HEK293 (cell line): Measurements from ENCODE around the gene SLC35E3.

Source experiments
- CTCF ChIA-PET: fragments of 350-600 bp; formaldehyde crosslinking; extraction: SDS; loops from one replicate; lab custom pipeline; 2021; ENCODE audit warnings: antibody characterized with exemption; lab: Yijun Ruan, JAX
- POLR2A ChIA-PET: fragments of 300-600 bp; formaldehyde crosslinking; extraction: SDS; loops from one replicate; lab custom pipeline; 2020; ENCODE audit warnings: antibody characterized with exemption, inconsistent platforms; lab: Yijun Ruan, JAX
- H3K27ac ChIP-seq: fragments of 200-500 bp; sonication (Bioruptor generic); 2 replicates; pipeline ENCODE4 v1.5.1; 2014; ENCODE audit warnings: low read depth, low read length, control low read depth, inconsistent platforms; ENCODE audit errors: extremely low read depth
- H3K36me3 ChIP-seq, 2 experiments: fragments of 200-500 bp in 1 of 2; sonication (Bioruptor generic) in 1 of 2; 1 replicate in 1 of 2; 2 replicates in 1 of 2; pipeline ENCODE4 v1.5.1; 2014 to 2017; ENCODE audit warnings: inconsistent platforms in 2 of 2, low read length in 2 of 2; ENCODE audit not compliant: control insufficient read depth in 2 of 2, insufficient read depth in 1 of 2
- H3K4me1 ChIP-seq: fragments of 200-500 bp; sonication (Bioruptor generic); 2 replicates; pipeline ENCODE4 v1.5.1; 2014; ENCODE audit warnings: mild to moderate bottlenecking, low read length, inconsistent platforms; ENCODE audit not compliant: control insufficient read depth, insufficient read depth
- H3K4me3 ChIP-seq: 2 replicates; pipeline ENCODE4 v1.5.1; 2011; ENCODE audit warnings: low read depth, mild to moderate bottlenecking, control low read depth, low read length, moderate library complexity
- H3K9me3 ChIP-seq: fragments of 200-500 bp; sonication (Bioruptor generic); 2 replicates; pipeline ENCODE4 v1.5.1; 2014; ENCODE audit warnings: low read depth, low read length, inconsistent platforms; ENCODE audit not compliant: control insufficient read depth, insufficient read depth
- AEBP2 ChIP-seq: fragments of 450-650 bp; formaldehyde crosslinking; IDR thresholded peaks from 2 replicates; pipeline ENCODE4 v1.5.1; 2016; ENCODE audit warnings: missing biosample characterization, missing genetic modification characterization, borderline replicate concordance
- GFI1B ChIP-seq: fragments of 450-650 bp; formaldehyde crosslinking; IDR thresholded peaks from 2 replicates; pipeline ENCODE4 v1.5.1; 2016; ENCODE audit warnings: missing biosample characterization, missing genetic modification characterization
- INSM2 ChIP-seq: fragments of 450-650 bp; formaldehyde crosslinking; IDR thresholded peaks from 2 replicates; pipeline ENCODE4 v1.5.1; 2016; ENCODE audit warnings: missing biosample characterization, missing genetic modification characterization
- KLF7 ChIP-seq: fragments of 450-650 bp; formaldehyde crosslinking; IDR thresholded peaks from 2 replicates; pipeline ENCODE4 v1.5.1; 2016; ENCODE audit warnings: missing biosample characterization, missing genetic modification characterization, borderline replicate concordance
- KLF8 ChIP-seq: fragments of 450-650 bp; formaldehyde crosslinking; IDR thresholded peaks from 2 replicates; pipeline ENCODE4 v1.5.1; 2016; ENCODE audit warnings: missing biosample characterization, missing genetic modification characterization
- REPIN1 ChIP-seq: fragments of 450-650 bp; formaldehyde crosslinking; IDR thresholded peaks from 2 replicates; pipeline ENCODE4 v1.5.1; 2017; ENCODE audit warnings: missing biosample characterization, missing genetic modification characterization, low read depth
- ZBTB21 ChIP-seq: fragments of 450-650 bp; formaldehyde crosslinking; IDR thresholded peaks from 2 replicates; pipeline ENCODE4 v1.5.1; 2017; ENCODE audit warnings: missing biosample characterization, missing genetic modification characterization
- ZFHX2 ChIP-seq: fragments of 450-650 bp; formaldehyde crosslinking; conservative IDR thresholded peaks from 2 replicates; pipeline ENCODE4 v1.5.1; 2016; ENCODE audit warnings: missing biosample characterization, missing genetic modification characterization
- ZFP41 ChIP-seq: fragments of 450-650 bp; formaldehyde crosslinking; IDR thresholded peaks from 2 replicates; pipeline ENCODE4 v1.5.1; 2016; ENCODE audit warnings: missing biosample characterization, missing genetic modification characterization, borderline replicate concordance
- ZNF10 ChIP-seq: fragments of 450-650 bp; formaldehyde crosslinking; IDR thresholded peaks from 2 replicates; pipeline ENCODE4 v1.5.1; 2017; ENCODE audit warnings: missing biosample characterization, missing genetic modification characterization
- ZNF132 ChIP-seq: fragments of 450-650 bp; formaldehyde crosslinking; IDR thresholded peaks from 2 replicates; pipeline ENCODE4 v1.5.1; 2017; ENCODE audit warnings: missing biosample characterization, missing genetic modification characterization, borderline replicate concordance
- ZNF175 ChIP-seq: fragments of 450-650 bp; formaldehyde crosslinking; IDR thresholded peaks from 2 replicates; pipeline ENCODE4 v1.5.1; 2016; ENCODE audit warnings: missing biosample characterization, missing genetic modification characterization
- ZNF24 ChIP-seq: fragments of 450-650 bp; formaldehyde crosslinking; IDR thresholded peaks from 2 replicates; pipeline ENCODE4 v1.5.1; 2016; ENCODE audit warnings: missing biosample characterization, missing genetic modification characterization
- ZNF266 ChIP-seq: fragments of 450-650 bp; formaldehyde crosslinking; IDR thresholded peaks from 2 replicates; pipeline ENCODE4 v1.5.1; 2016; ENCODE audit warnings: missing biosample characterization, missing genetic modification characterization, low read depth
- ZNF280D ChIP-seq: fragments of 450-650 bp; formaldehyde crosslinking; IDR thresholded peaks from 2 replicates; pipeline ENCODE4 v1.5.1; 2016; ENCODE audit warnings: missing biosample characterization, missing genetic modification characterization
- ZNF335 ChIP-seq: fragments of 450-650 bp; formaldehyde crosslinking; conservative IDR thresholded peaks from 2 replicates; pipeline ENCODE4 v1.5.1; 2016; ENCODE audit warnings: missing biosample characterization, missing genetic modification characterization
- ZNF621 ChIP-seq: fragments of 450-650 bp; formaldehyde crosslinking; IDR thresholded peaks from 2 replicates; pipeline ENCODE4 v1.5.1; 2017; ENCODE audit warnings: missing biosample characterization, missing genetic modification characterization
- ZNF654 ChIP-seq: fragments of 450-650 bp; formaldehyde crosslinking; IDR thresholded peaks from 2 replicates; pipeline ENCODE4 v1.5.1; 2016; ENCODE audit warnings: low read depth, missing biosample characterization, missing genetic modification characterization
- ZNF664 ChIP-seq: fragments of 450-650 bp; formaldehyde crosslinking; IDR thresholded peaks from 2 replicates; pipeline ENCODE4 v1.5.1; 2016; ENCODE audit warnings: missing biosample characterization, missing genetic modification characterization
- ZNF792 ChIP-seq: fragments of 450-650 bp; formaldehyde crosslinking; IDR thresholded peaks from 2 replicates; pipeline ENCODE4 v1.5.1; 2016; ENCODE audit warnings: missing biosample characterization, missing genetic modification characterization
- ZSCAN18 ChIP-seq: fragments of 450-650 bp; formaldehyde crosslinking; IDR thresholded peaks from 2 replicates; pipeline ENCODE4 v1.5.1; 2016; ENCODE audit warnings: missing biosample characterization, missing genetic modification characterization
- ZSCAN23 ChIP-seq: fragments of 450-650 bp; formaldehyde crosslinking; IDR thresholded peaks from 2 replicates; pipeline ENCODE4 v1.5.1; 2016; ENCODE audit warnings: missing biosample characterization, missing genetic modification characterization
- ZSCAN30 ChIP-seq: fragments of 450-650 bp; IDR thresholded peaks from 2 replicates; pipeline ENCODE4 v1.5.1; 2018; ENCODE audit warnings: missing biosample characterization, mild to moderate bottlenecking, missing genetic modification characterization, moderate library complexity
- TF ChIP-seq, protein P1 (sequence below): fragments of 450-650 bp; IDR thresholded peaks from 2 replicates; pipeline ENCODE4 v1.5.1; 2018; ENCODE audit warnings: missing biosample characterization, mild to moderate bottlenecking, missing genetic modification characterization

The SLC35E3 gene

GRCh38 chr12:68766646-68767045, 20.7 kb downstream of the SLC35E3 start (continued):
- TF ChIP-seq ZNF280D: no peak
- no peak for TF ChIP-seq KLF7 (tag by site-specific recombination)
- TF ChIP-seq AEBP2 (tag by site-specific recombination): no peak
- TF ChIP-seq GFI1B (tag by site-specific recombination): no peak
- TF ChIP-seq ZNF792 (tag by site-specific recombination): no peak

DNA sequence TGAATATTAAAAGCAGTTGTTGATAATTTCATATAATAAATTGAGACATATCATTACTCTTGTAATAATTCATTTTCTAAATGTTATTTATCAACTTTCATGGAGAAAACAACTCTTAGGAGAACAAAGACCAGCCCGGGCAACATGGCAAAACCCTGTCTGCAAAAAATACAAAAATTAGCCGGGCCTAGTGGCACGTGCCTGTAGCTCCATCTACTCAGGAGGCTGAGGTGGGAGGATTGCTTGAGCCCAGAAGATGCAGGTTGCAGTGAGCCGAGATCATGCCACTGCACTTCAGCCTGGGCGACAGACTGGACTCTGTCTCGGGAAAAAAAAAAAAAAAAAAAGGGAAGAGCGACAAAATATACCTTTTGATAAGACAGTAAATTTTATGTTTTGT, 21.2 kb downstream of the SLC35E3 start:
- Histone ChIP-seq H3K4me1 (no peaks in the 10 kb centered on the region), H3K36me3 (peaks cover 13 to 28% of the 10 kb centered on the region in 2 experiments; a peak in 2 of 3 replicates), H3K9me3 (no peaks in the 10 kb centered on the region), H3K4me3 (no peak overlapping the region), H3K27ac (no peak overlapping the region)
- ChIA-PET CTCF (no interaction called here), POLR2A (no interaction called here)
- TF ChIP-seq ZNF792 (tag by site-specific recombination): no peak
- TF ChIP-seq ZNF654: no peak
- TF ChIP-seq ZNF335 (tag by site-specific recombination): no peak
- TF ChIP-seq ZNF132 (tag by site-specific recombination): no peak
- TF ChIP-seq ZNF621: no peak
- no peak for TF ChIP-seq ZFP41 (tag by site-specific recombination)
- no peak for TF ChIP-seq ZNF24 (tag by site-specific recombination)
- TF ChIP-seq REPIN1 (tag by site-specific recombination): no peak
- no peak for TF ChIP-seq ZNF175 (tag by site-specific recombination)

DNA sequence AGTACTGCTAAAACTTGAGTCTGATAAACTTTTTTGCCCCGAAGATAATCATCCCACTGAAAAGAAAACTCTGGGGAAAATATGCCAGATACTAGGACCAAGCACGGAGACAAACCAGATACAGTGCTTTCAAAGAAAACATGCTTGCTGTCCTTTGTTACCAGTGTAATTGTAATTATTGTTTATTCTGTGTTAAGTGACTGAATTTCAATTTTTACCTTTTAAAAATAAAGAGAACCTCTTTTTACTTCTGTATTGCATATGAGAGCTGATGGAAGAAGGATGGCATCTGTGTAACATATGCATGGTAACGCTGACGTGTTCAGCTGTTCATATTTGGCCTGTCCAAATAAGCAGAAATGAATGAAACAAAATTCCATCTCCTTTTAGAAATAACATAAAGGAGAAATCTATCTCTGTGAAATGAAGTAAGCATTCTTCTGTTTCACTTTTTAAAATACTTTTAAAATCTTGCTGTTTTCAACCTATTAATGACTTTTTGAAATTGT, 22.5 kb downstream of the SLC35E3 start:
- Histone ChIP-seq H3K9me3 (no peaks in the 10 kb centered on the region), H3K36me3 (peaks cover 13 to 18% of the 10 kb centered on the region in 2 experiments; a peak in 2 of 3 replicates), H3K27ac (no peak overlapping the region), H3K4me3 (no peak overlapping the region), H3K4me1 (no peaks in the 10 kb centered on the region)
- CTCF ChIA-PET: no interaction called here
- POLR2A ChIA-PET: no interaction called here
- TF ChIP-seq ZFHX2 (tag by site-specific recombination) (no peak), ZSCAN30 (tag by site-specific recombination) (no peak), GFI1B (tag by site-specific recombination) (no peak), ZSCAN23 (no peak), ZNF10 (tag by site-specific recombination) (no peak), ZSCAN18 (no peak), KLF8 (tag by site-specific recombination) (no peak), ZBTB21 (tag by site-specific recombination) (no peak), INSM2 (tag by site-specific recombination) (no peak), ZNF664 (tag by site-specific recombination) (no peak), ZNF266 (no peak)
- TF ChIP-seq, protein P1, sequence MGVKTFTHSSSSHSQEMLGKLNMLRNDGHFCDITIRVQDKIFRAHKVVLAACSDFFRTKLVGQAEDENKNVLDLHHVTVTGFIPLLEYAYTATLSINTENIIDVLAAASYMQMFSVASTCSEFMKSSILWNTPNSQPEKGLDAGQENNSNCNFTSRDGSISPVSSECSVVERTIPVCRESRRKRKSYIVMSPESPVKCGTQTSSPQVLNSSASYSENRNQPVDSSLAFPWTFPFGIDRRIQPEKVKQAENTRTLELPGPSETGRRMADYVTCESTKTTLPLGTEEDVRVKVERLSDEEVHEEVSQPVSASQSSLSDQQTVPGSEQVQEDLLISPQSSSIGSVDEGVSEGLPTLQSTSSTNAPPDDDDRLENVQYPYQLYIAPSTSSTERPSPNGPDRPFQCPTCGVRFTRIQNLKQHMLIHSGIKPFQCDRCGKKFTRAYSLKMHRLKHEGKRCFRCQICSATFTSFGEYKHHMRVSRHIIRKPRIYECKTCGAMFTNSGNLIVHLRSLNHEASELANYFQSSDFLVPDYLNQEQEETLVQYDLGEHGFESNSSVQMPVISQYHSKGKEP (tag by site-specific recombination): no peak
